GM23248 (cell line): Measurements from ENCODE around the gene SYNDIG1. TPM values are rescaled to one million over a fixed set of nuclear protein-coding genes. Genes with fewer than 3 reads are reported as not detected.

Source experiments
- DNase-seq: peaks from one replicate; pipeline ENCODE4 v3.0.0-alpha.2; 2015
- H2AFZ ChIP-seq: fragments of 200-600 bp; sonication (generic); 2 replicates; pipeline ENCODE4 v1.6.1; 2016; ENCODE audit warnings: antibody characterized with exemption
- H3F3A ChIP-seq: fragments of 200-600 bp; sonication (generic); 2 replicates; pipeline ENCODE4 v1.6.1; 2016; ENCODE audit warnings: mild to moderate bottlenecking, antibody characterized with exemption, mixed run types; ENCODE audit not compliant: insufficient read depth
- H3K27ac ChIP-seq: fragments of 200-600 bp; sonication (generic); 2 replicates; pipeline ENCODE4 v1.5.1; 2016; ENCODE audit warnings: mild to moderate bottlenecking
- H3K27me3 ChIP-seq: fragments of 200-600 bp; sonication (generic); replicated peaks from 2 replicates; pipeline ENCODE4 v1.6.1; 2016; ENCODE audit warnings: mild to moderate bottlenecking; ENCODE audit not compliant: insufficient read depth
- H3K36me3 ChIP-seq: fragments of 200-600 bp; sonication (generic); 2 replicates; pipeline ENCODE4 v1.6.1; 2016; ENCODE audit warnings: low read depth, mild to moderate bottlenecking
- H3K4me1 ChIP-seq: fragments of 200-600 bp; sonication (generic); 2 replicates; pipeline ENCODE4 v1.6.1; 2016; ENCODE audit warnings: mild to moderate bottlenecking; ENCODE audit not compliant: insufficient read depth
- H3K4me2 ChIP-seq: fragments of 200-600 bp; sonication (generic); one replicate; pipeline ENCODE4 v1.6.1; 2016; ENCODE audit warnings: mild to moderate bottlenecking; ENCODE audit not compliant: unreplicated experiment
- H3K4me3 ChIP-seq: fragments of 200-600 bp; sonication (generic); 2 replicates; pipeline ENCODE4 v1.5.1; 2016; ENCODE audit warnings: mild to moderate bottlenecking
- H3K79me2 ChIP-seq: fragments of 200-600 bp; sonication (generic); 2 replicates; pipeline ENCODE4 v1.6.1; 2016; ENCODE audit warnings: mild to moderate bottlenecking; ENCODE audit not compliant: insufficient read depth
- H3K9ac ChIP-seq: fragments of 200-600 bp; sonication (generic); 2 replicates; pipeline ENCODE4 v1.6.1; 2016; ENCODE audit warnings: mild to moderate bottlenecking
- H3K9me2 ChIP-seq: fragments of 200-600 bp; sonication (generic); 2 replicates; pipeline ENCODE4 v1.6.1; 2016; ENCODE audit warnings: mixed run types, mild to moderate bottlenecking, moderate library complexity; ENCODE audit not compliant: insufficient read depth
- H3K9me3 ChIP-seq: fragments of 200-600 bp; sonication (generic); one replicate; pipeline ENCODE4 v1.6.1; 2017; ENCODE audit warnings: low read depth
- H4K20me1 ChIP-seq: fragments of 200-600 bp; sonication (generic); 2 replicates; pipeline ENCODE4 v1.6.0; 2016; ENCODE audit not compliant: insufficient read depth
- EZH2 ChIP-seq: fragments of 200-600 bp; sonication (generic); IDR thresholded peaks from 2 replicates; pipeline ENCODE4 v1.6.1; 2018; ENCODE audit warnings: antibody characterized with exemption, mild to moderate bottlenecking; ENCODE audit not compliant: insufficient read depth, poor library complexity, severe bottlenecking
- EZH2phosphoT487 ChIP-seq: fragments of 200-600 bp; sonication (generic); IDR thresholded peaks from 2 replicates; pipeline ENCODE4 v1.6.1; 2018; ENCODE audit warnings: antibody characterized with exemption, moderate library complexity, mild to moderate bottlenecking, low read depth; ENCODE audit not compliant: insufficient read depth
- WGBS, 2 experiments: methylation state at CpG; one replicate each; pipeline ENCODE4 v1.1.6; 2015 to 2017; ENCODE audit warnings: low lambda C conversion rate in 2 of 2, low coverage in 1 of 2; ENCODE audit errors: missing lambda C conversion rate in 2 of 2; 5-methylcytosine and 5-hydroxymethylcytosine counted together
- in situ Hi-C: fragments of 300-500 bp; cut with MboI; formaldehyde crosslinking; loops from 2 replicates; pipeline ENCODE4 v1.15.0; 2020
- polyA plus RNA-seq: library from polyadenylated mRNA; unstranded; fragments of >200 nt; fragmentation: Nextera tagmentation; extraction: Ambion mirVana; gene quantifications from 2 replicates; pipeline ENCODE4 v1.2.1, GENCODE V29; 2016
- total RNA-seq: library from RNA; depleted of rRNA; stranded (reverse); fragments of >200 nt; shearing (Covaris generic); gene quantifications from 2 replicates; pipeline ENCODE4 v1.2.3, GENCODE V29; 2014

Gene SYNDIG1
- total and polyA plus RNA-seq, 2 experiments from 2014 or later, result 1.6 to 2.6 TPM

GRCh38 chr20:24597051-24597450 lies 127.6 kb downstream of the SYNDIG1 start:
- Histone ChIP-seq H3K9me3 (no peaks in the 10 kb centered on the region), H3K27ac (no peak overlapping the region), H2AFZ (no peak overlapping the region), H3K4me2 (no peak overlapping the region), H3K4me3 (no peak overlapping the region), H3K4me1 (no peaks in the 10 kb centered on the region), H3K27me3 (no peaks in the 10 kb centered on the region), H3K9me2 (no peaks in the 10 kb centered on the region), H4K20me1 (no peaks in the 10 kb centered on the region), H3F3A (no peaks in the 10 kb centered on the region), H3K79me2 (no peaks in the 10 kb centered on the region), H3K9ac (no peak overlapping the region), H3K36me3 (no peaks in the 10 kb centered on the region)
- in situ Hi-C loops, result no loop called here
- WGBS, 2 experiments, result 41 to 50% methylated on average over 5 of the region's 5 CpGs
- DNase-seq, result no peak
- no peak for TF ChIP-seq EZH2

- DNase-seq, result no peak
- no peak overlapping the region for H3K27ac ChIP-seq
- H3K9me3 ChIP-seq, result no peaks in the 10 kb centered on the region
- H3K9ac ChIP-seq, result no peak overlapping the region
- H4K20me1 ChIP-seq, result no peaks in the 10 kb centered on the region
- H3K4me3 ChIP-seq, result no peak overlapping the region
- H2AFZ ChIP-seq, result no peak overlapping the region
- H3F3A ChIP-seq, result no peaks in the 10 kb centered on the region
- H3K4me2 ChIP-seq, result no peak overlapping the region
- H3K36me3 ChIP-seq, result no peaks in the 10 kb centered on the region
- H3K27me3 ChIP-seq, result no peaks in the 10 kb centered on the region
- in situ Hi-C loops, result no loop called here
- H3K79me2 ChIP-seq, result no peaks in the 10 kb centered on the region
- no peaks in the 10 kb centered on the region for H3K4me1 ChIP-seq
- 45 to 53% methylated on average over 2 of the region's 2 CpGs for WGBS, 2 experiments
- TF ChIP-seq EZH2phosphoT487, result no peak
- no peak for TF ChIP-seq EZH2
- no peaks in the 10 kb centered on the region for H3K9me2 ChIP-seq
These were observed 128.9 kb downstream of the SYNDIG1 start for GRCh38 chr20:24598346-24598745.

- Histone ChIP-seq H3K36me3 (no peaks in the 10 kb centered on the region), H3K4me1 (no peaks in the 10 kb centered on the region), H3K27ac (no peak overlapping the region), H3K4me2 (no peak overlapping the region), H3K9me2 (no peaks in the 10 kb centered on the region), H2AFZ (no peak overlapping the region), H3K9ac (no peak overlapping the region), H4K20me1 (no peaks in the 10 kb centered on the region), H3K79me2 (no peaks in the 10 kb centered on the region), H3K4me3 (no peak overlapping the region), H3K27me3 (no peaks in the 10 kb centered on the region), H3K9me3 (no peaks in the 10 kb centered on the region), H3F3A (no peaks in the 10 kb centered on the region)
- in situ Hi-C loops, result no loop called here
- TF ChIP-seq EZH2phosphoT487, result no peak
- no peak for TF ChIP-seq EZH2
- DNase-seq, result no peak
These were observed 129.6 kb downstream of the SYNDIG1 start for GRCh38 chr20:24598996-24599395.

- in situ Hi-C loops, result no loop called here
- H3K4me1 ChIP-seq, result no peaks in the 10 kb centered on the region
These were observed 130.6 kb downstream of the SYNDIG1 start for GRCh38 chr20:24600012-24600411.

GRCh38 chr20:24603454-24603853 lies 134.0 kb downstream of the SYNDIG1 start:
- Histone ChIP-seq H3K36me3 (no peaks in the 10 kb centered on the region), H3K27ac (no peak overlapping the region), H3K27me3 (no peaks in the 10 kb centered on the region), H3K9me3 (no peaks in the 10 kb centered on the region), H3F3A (no peaks in the 10 kb centered on the region), H4K20me1 (no peaks in the 10 kb centered on the region), H3K4me3 (no peak overlapping the region), H3K9ac (no peak overlapping the region), H3K79me2 (no peaks in the 10 kb centered on the region), H2AFZ (no peak overlapping the region), H3K4me1 (no peaks in the 10 kb centered on the region), H3K9me2 (no peaks in the 10 kb centered on the region), H3K4me2 (no peak overlapping the region)
- DNase-seq, result no peak
- TF ChIP-seq EZH2, result no peak
- TF ChIP-seq EZH2phosphoT487, result no peak
- in situ Hi-C loops, result no loop called here
- WGBS, 2 experiments, result 58 to 62% methylated on average over 8 of the region's 8 CpGs

More at GRCh38 chr20:24600012-24600411, 130.6 kb downstream of the SYNDIG1 start:
- no peak for DNase-seq
- H3K27me3 ChIP-seq, result no peaks in the 10 kb centered on the region
- no peaks in the 10 kb centered on the region for H3K9me3 ChIP-seq
- H3K4me3 ChIP-seq, result no peak overlapping the region
- 4 to 10% methylated on average over 3 of the region's 3 CpGs for WGBS, 2 experiments
- H3K79me2 ChIP-seq, result no peaks in the 10 kb centered on the region
- H3K27ac ChIP-seq, result no peak overlapping the region
- H3K36me3 ChIP-seq, result no peaks in the 10 kb centered on the region
- H3F3A ChIP-seq, result no peaks in the 10 kb centered on the region
- no peak overlapping the region for H2AFZ ChIP-seq
- no peak overlapping the region for H3K4me2 ChIP-seq
- no peak overlapping the region for H3K9ac ChIP-seq
- H4K20me1 ChIP-seq, result no peaks in the 10 kb centered on the region
- TF ChIP-seq EZH2, result no peak
- H3K9me2 ChIP-seq, result no peaks in the 10 kb centered on the region
